ENCODE results near the gene RGCC. TPM values are rescaled to one million over a fixed set of nuclear protein-coding genes. Genes with fewer than 3 reads are reported as not detected.

Gene RGCC
- total RNA-seq, 2 donors from 2014 or later: 57.0 to 163 TPM

DNA sequence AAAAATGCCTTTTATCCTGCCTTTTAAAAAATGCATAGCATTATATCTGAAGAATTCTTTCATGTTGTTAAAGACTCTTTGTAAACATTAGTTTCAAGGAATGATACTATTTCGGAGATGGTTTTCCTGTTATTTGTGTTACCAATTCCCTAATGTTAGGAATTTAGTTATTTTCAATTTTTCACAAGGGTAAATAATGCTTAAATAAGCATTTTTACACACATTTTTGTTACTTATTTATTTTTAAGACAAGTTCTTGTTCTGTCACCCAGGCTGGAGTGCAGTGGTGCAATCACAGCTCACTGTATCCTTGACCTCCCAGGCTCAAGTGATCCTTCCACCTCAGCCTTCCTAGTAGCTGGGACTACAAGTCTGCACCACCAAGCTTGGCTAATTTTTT lies 49.0 kb downstream of the RGCC start:
- H3K27ac Mint-ChIP-seq: no peak overlapping the region

DNA sequence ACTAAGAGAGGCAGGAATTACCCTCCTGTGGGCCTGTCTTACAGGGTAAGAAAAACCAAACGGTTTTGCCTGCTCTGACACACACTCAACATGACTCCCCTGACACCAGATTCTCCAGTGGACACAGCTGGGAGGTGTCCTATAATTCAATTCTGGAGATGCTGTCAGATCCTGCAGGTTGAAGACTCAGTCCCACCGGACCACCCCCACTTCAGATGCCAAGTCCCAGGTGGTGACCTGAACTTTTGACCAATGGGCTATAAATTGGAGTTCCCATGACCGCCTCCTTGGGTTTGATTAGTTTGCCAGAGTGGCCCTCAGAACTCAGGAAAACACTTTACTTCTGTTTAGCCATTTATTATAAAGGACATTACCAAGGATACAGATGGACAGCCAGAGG lies 52.6 kb downstream of the RGCC start:
- Mint-ChIP-seq H3K4me3 (no peak overlapping the region), H3K27ac (no peak overlapping the region), H3K36me3 (ENCODE audit: low read depth) (no peaks in the 10 kb centered on the region), H3K27me3 (no peaks in the 10 kb centered on the region), H3K9me3 (peaks cover 4% of the 10 kb centered on the region), H3K4me1 (no peaks in the 10 kb centered on the region)
- ATAC-seq (replicated peaks): no peak

More for the DNA sequence above, 49.0 kb downstream of the RGCC start:
- Mint-ChIP-seq H3K4me1 (peaks cover 8% of the 10 kb centered on the region), H3K27me3 (no peaks in the 10 kb centered on the region), H3K4me3 (no peak overlapping the region), H3K9me3 (peaks cover 15% of the 10 kb centered on the region), H3K36me3 (ENCODE audit: low read depth) (no peaks in the 10 kb centered on the region)
- no peak for ATAC-seq (replicated peaks)

- ATAC-seq (replicated peaks): no peak
- no peak overlapping the region for H3K27ac Mint-ChIP-seq
- no peaks in the 10 kb centered on the region for H3K27me3 Mint-ChIP-seq
- H3K4me1 Mint-ChIP-seq: no peaks in the 10 kb centered on the region
- H3K4me3 Mint-ChIP-seq: no peak overlapping the region
- H3K9me3 Mint-ChIP-seq: no peaks in the 10 kb centered on the region
- no peaks in the 10 kb centered on the region for H3K36me3 Mint-ChIP-seq (ENCODE audit: low read depth)
Observed at GRCh38 chr13:41511827-41512226, 54.5 kb downstream of the RGCC start.

GRCh38 chr13:41512441-41512840 lies 55.1 kb downstream of the RGCC start:
- ATAC-seq (replicated peaks): no peak
- no peaks in the 10 kb centered on the region for H3K27me3 Mint-ChIP-seq
- H3K4me3 Mint-ChIP-seq: no peak overlapping the region
- H3K9me3 Mint-ChIP-seq: no peaks in the 10 kb centered on the region
- H3K36me3 Mint-ChIP-seq (ENCODE audit: low read depth): no peaks in the 10 kb centered on the region
- no peak overlapping the region for H3K27ac Mint-ChIP-seq
- no peaks in the 10 kb centered on the region for H3K4me1 Mint-ChIP-seq

GRCh38 chr13:41513600-41513999 lies 56.2 kb downstream of the RGCC start:
- no peaks in the 10 kb centered on the region for H3K9me3 Mint-ChIP-seq
- no peak for ATAC-seq (replicated peaks)

DNA sequence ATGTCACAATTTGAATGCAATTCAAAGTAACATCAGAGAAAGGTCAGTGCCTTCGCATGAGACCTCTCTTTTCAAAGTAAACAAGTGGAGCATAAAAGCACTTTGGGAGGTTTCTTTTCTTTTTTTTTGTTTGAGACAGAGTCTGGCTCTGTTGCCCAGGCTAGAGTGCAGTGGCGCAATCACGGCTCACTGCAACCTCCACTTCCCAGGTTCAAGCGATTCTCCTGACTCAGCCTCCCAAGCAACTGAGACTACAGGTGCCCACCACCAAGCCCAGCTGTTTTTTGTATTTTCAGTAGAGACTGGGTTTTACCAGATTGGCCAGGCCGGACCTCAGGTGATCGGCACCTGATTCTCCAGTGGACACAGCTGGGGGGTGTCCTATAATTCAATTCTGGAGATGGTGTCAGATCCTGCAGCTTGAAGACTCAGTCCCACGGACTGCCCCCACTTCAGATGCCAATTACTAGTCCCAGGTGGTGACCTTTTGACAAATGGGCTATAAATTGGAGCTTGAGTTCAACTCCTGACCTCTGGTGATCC lies 57.6 kb downstream of the RGCC start:
- no peaks in the 10 kb centered on the region for H3K9me3 Mint-ChIP-seq
- no peaks in the 10 kb centered on the region for H3K4me1 Mint-ChIP-seq
- ATAC-seq (replicated peaks): no peak
- H3K27me3 Mint-ChIP-seq: no peaks in the 10 kb centered on the region
- H3K27ac Mint-ChIP-seq: no peak overlapping the region
- H3K36me3 Mint-ChIP-seq (ENCODE audit: low read depth): no peaks in the 10 kb centered on the region
- no peak overlapping the region for H3K4me3 Mint-ChIP-seq

More at GRCh38 chr13:41513600-41513999, 56.2 kb downstream of the RGCC start:
- H3K4me1 Mint-ChIP-seq: no peaks in the 10 kb centered on the region
- H3K4me3 Mint-ChIP-seq: no peak overlapping the region
- no peaks in the 10 kb centered on the region for H3K27me3 Mint-ChIP-seq
- H3K36me3 Mint-ChIP-seq (ENCODE audit: low read depth): no peaks in the 10 kb centered on the region
- no peak overlapping the region for H3K27ac Mint-ChIP-seq

DNA sequence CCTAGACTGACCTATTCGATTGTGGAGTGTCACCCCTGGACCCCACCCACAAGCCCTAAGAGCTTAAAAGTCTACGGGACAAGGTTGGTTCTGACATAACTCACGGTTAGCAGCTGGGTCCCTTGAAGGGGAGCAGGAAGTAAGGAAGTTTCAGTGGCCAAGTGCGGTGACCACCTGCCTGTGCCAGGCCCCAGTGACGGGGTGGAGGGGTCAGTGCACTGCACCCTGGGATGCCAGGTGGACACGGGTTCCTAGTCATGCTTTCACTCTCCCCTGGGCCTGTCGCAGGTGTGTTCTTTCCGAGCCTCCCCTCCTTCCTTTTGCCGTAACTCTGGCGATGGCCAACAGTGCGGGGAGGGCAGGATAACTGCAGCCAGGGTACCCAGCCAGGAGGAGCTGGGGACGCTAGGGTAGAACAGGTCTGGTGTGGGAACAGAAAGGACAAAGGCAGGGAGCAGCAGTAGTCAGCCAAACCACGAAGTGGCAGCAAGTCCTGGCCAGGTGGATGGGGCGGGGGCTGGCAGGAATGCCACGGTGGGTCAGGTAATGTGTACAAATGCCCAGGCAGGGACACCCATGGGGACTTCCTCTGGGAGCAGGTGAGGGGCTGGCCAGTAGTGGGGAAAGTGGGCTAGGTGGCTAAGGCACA lies 58.3 kb downstream of the RGCC start:
- Mint-ChIP-seq H3K9me3 (no peaks in the 10 kb centered on the region), H3K27ac (no peak overlapping the region), H3K36me3 (ENCODE audit: low read depth) (no peaks in the 10 kb centered on the region), H3K4me3 (no peak overlapping the region), H3K27me3 (no peaks in the 10 kb centered on the region), H3K4me1 (no peaks in the 10 kb centered on the region)
- no peak for ATAC-seq (replicated peaks)

GRCh38 chr13:41516166-41516565 lies 58.8 kb downstream of the RGCC start:
- Mint-ChIP-seq H3K27me3 (no peaks in the 10 kb centered on the region), H3K4me1 (no peaks in the 10 kb centered on the region), H3K4me3 (no peak overlapping the region), H3K27ac (no peak overlapping the region), H3K36me3 (ENCODE audit: low read depth) (no peaks in the 10 kb centered on the region), H3K9me3 (no peaks in the 10 kb centered on the region)
- ATAC-seq (replicated peaks): no peak

DNA sequence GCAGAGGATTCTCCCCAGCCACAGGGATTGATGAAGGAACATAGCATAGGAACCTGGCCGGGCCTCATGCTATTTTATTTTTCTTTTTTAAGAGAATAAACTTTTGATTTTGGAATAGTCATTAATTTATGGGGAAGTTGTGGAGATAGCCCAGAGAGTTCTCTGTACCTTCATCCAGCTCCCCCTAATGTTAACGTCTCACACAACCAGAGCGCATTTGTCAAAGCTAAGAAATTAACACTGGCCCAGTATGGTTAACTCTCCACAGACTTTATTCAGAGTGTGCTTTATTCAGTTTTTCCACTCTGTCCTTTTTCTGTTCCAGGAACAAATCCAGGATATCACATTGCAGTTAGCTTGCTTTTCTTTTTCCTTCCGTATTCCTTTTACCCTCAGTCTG lies 59.4 kb downstream of the RGCC start:
- Mint-ChIP-seq H3K27ac (no peak overlapping the region), H3K4me1 (no peaks in the 10 kb centered on the region), H3K4me3 (no peak overlapping the region), H3K36me3 (ENCODE audit: low read depth) (no peaks in the 10 kb centered on the region), H3K27me3 (no peaks in the 10 kb centered on the region), H3K9me3 (no peaks in the 10 kb centered on the region)
- no peak for ATAC-seq (replicated peaks)

DNA sequence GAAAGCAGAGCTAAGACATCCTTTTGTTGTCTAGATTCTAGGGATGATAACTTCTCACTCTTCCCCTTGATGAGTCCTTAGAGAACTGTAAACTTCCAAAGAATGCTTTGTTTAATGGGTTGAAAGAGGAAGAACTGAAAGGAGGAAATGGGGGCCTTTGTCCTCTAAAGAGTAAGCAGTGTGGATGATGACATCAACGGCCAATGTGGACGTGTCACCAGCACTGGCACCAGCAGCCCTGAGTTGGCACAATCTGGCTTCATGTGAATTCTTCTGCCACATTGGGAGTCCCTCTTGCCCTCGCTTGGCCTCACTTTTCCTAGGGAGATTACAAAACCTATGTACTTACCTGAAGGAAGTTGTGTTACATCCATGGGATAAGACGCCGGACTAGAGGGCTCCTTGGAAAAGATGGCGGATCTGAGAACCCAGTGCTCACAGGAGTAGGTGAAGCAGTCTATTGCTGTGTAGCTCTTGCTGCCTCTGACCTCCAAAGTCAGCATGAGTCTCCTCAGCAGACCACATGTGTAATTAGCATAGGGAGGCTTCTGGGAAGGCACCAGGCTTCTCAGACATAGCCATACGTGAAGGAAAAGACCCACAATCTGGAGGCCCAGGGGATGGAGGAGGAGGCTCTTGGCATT lies 62.8 kb downstream of the RGCC start:
- no peak overlapping the region for H3K4me3 Mint-ChIP-seq
- H3K9me3 Mint-ChIP-seq: no peaks in the 10 kb centered on the region
- H3K27ac Mint-ChIP-seq: no peak overlapping the region
- H3K27me3 Mint-ChIP-seq: no peaks in the 10 kb centered on the region
- no peaks in the 10 kb centered on the region for H3K4me1 Mint-ChIP-seq
- no peaks in the 10 kb centered on the region for H3K36me3 Mint-ChIP-seq (ENCODE audit: low read depth)
- ATAC-seq (replicated peaks): no peak

Other genes starting within 250 kb of the RGCC start
- 10 to 100 TPM; 32.5 to 39.4 TPM for gene MTRF1, start 194.0 kb upstream of the RGCC start, total RNA-seq
- gene NAA16, start 146.3 kb upstream of the RGCC start, total RNA-seq: 10 to 100 TPM; 16.0 to 29.9 TPM

All from activated T-helper 17 cell treated with anti-CD3 and anti-CD28 coated beads, Interleukin-2, amount 50 U/mL, for 72 hours (primary cell).